IPS DF 6.9 (cell line): Measurements from ENCODE around the gene LCN6.
A peak's percentile ranks its signal among the peaks of the same experiment; 100 is the strongest.
"Not testable (repeated sequence)": the region's sequence is repeated elsewhere in the genome, so short reads cannot be mapped to it uniquely, and the experiment has no call there.

Source experiments
- DNase-seq: peaks from one replicate; pipeline ENCODE4 v3.0.0-alpha.2; 2013; ENCODE audit warnings: low read depth, low spot score
- H3K27ac ChIP-seq: one replicate; pipeline ENCODE4 v1.5.1; 2013; ENCODE audit warnings: low read length, control low read depth
- H3K27me3 ChIP-seq: 2 replicates; pipeline ENCODE4 v1.6.1; 2013; ENCODE audit warnings: mild to moderate bottlenecking, low read length; ENCODE audit not compliant: control insufficient read depth, insufficient read depth
- H3K36me3 ChIP-seq: 2 replicates; pipeline ENCODE4 v1.6.1; 2013; ENCODE audit warnings: low read length; ENCODE audit not compliant: control insufficient read depth, insufficient read depth
- H3K4me1 ChIP-seq: 2 replicates; pipeline ENCODE4 v1.6.1; 2013; ENCODE audit warnings: low read length; ENCODE audit not compliant: control insufficient read depth, insufficient read depth
- H3K4me3 ChIP-seq: 2 replicates; pipeline ENCODE4 v1.5.1; 2013; ENCODE audit warnings: mild to moderate bottlenecking, low read length
- H3K9me3 ChIP-seq: 2 replicates; pipeline ENCODE4 v1.6.1; 2013; ENCODE audit warnings: low read length, inconsistent platforms; ENCODE audit not compliant: control insufficient read depth, insufficient read depth
- WGBS: extraction: QIAGEN DNeasy Blood & Tissue Kit; methylation state at CpG from one replicate; pipeline ENCODE4 v1.1.7; 2013; ENCODE audit warnings: mixed read lengths, missing lambda C conversion rate; ENCODE audit not compliant: insufficient read length, insufficient coverage; 5-methylcytosine and 5-hydroxymethylcytosine counted together

Gene LCN6

DNA sequence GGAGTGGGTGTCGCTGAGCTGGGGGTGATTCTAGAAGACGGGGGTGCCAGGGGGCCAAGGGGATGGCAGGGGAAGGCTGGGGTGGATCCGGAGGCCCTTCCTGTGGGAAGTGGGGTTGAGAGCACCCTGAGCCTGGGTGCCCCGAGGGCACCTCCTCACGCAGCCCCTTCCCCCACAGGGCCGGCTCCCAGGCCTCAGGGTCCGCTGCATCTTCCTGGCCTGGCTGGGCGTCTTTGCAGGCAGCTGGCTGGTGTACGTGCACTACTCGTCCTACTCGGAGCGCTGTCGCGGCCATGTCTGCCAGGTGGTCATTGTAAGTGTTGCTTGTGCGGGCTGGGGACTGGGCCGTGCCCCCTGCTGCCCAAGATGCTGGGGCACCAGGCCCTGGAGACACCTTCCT is 30.9 kb downstream of the LCN6 start:
- no peak overlapping the region for H3K4me3 ChIP-seq
- no peaks in the 10 kb centered on the region for H3K9me3 ChIP-seq
- no peak for DNase-seq
- H3K27ac ChIP-seq = no peak overlapping the region
- peaks cover 6% of the 10 kb centered on the region; the same call in 1 of the 2 replicates for H3K36me3 ChIP-seq
- WGBS = no CpG with 5 or more reads among the region's 16 CpGs
- H3K27me3 ChIP-seq = no peaks in the 10 kb centered on the region
- peaks cover 6% of the 10 kb centered on the region for H3K4me1 ChIP-seq

DNA sequence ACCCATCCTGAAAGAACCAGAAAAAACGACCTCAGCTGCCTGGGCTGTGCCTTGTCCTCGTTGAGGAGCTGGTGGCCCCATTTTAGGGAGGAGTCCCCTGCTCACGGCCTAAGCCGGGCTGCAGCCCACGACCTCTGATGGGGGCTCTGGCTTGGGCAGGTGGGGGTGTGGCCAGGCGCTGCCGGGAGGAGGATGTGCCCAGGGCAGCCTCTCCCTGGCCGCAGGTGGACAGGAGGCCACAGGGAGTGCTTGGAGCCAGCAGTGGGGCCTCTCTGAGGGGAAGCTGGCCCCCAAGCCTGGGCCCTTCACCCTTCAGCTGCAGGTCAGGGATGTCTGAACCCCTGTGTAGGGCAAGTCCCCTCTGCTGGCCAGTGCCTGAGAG is 33.4 kb downstream of the LCN6 start:
- Histone ChIP-seq H3K9me3 (no peaks in the 10 kb centered on the region), H3K4me3 (no peak overlapping the region), H3K4me1 (peaks cover 6% of the 10 kb centered on the region), H3K36me3 (peaks cover 3% of the 10 kb centered on the region; the same call in 1 of the 2 replicates), H3K27me3 (no peaks in the 10 kb centered on the region), H3K27ac (no peak overlapping the region)
- no peak for DNase-seq
- no CpG with 5 or more reads among the region's 8 CpGs for WGBS

- Histone ChIP-seq H3K36me3 (peaks cover 3% of the 10 kb centered on the region; the same call in 1 of the 2 replicates), H3K4me3 (no peak overlapping the region), H3K9me3 (no peaks in the 10 kb centered on the region), H3K4me1 (peaks cover 6% of the 10 kb centered on the region), H3K27me3 (no peaks in the 10 kb centered on the region), H3K27ac (no peak overlapping the region)
- no CpG with 5 or more reads among the region's 17 CpGs for WGBS
- no peak for DNase-seq
These were observed 34.0 kb downstream of the LCN6 start for GRCh38 chr9:136714096-136714892.

GRCh38 chr9:136713550-136713949 is 34.8 kb downstream of the LCN6 start:
- Histone ChIP-seq H3K4me1 (peaks cover 6% of the 10 kb centered on the region), H3K36me3 (peaks cover 3% of the 10 kb centered on the region; the same call in 1 of the 2 replicates), H3K27ac (no peak overlapping the region), H3K4me3 (no peak overlapping the region; the same call in 1 of the 2 replicates), H3K27me3 (no peaks in the 10 kb centered on the region), H3K9me3 (no peaks in the 10 kb centered on the region)
- DNase-seq = no peak
- no CpG with 5 or more reads among the region's 8 CpGs for WGBS

DNA sequence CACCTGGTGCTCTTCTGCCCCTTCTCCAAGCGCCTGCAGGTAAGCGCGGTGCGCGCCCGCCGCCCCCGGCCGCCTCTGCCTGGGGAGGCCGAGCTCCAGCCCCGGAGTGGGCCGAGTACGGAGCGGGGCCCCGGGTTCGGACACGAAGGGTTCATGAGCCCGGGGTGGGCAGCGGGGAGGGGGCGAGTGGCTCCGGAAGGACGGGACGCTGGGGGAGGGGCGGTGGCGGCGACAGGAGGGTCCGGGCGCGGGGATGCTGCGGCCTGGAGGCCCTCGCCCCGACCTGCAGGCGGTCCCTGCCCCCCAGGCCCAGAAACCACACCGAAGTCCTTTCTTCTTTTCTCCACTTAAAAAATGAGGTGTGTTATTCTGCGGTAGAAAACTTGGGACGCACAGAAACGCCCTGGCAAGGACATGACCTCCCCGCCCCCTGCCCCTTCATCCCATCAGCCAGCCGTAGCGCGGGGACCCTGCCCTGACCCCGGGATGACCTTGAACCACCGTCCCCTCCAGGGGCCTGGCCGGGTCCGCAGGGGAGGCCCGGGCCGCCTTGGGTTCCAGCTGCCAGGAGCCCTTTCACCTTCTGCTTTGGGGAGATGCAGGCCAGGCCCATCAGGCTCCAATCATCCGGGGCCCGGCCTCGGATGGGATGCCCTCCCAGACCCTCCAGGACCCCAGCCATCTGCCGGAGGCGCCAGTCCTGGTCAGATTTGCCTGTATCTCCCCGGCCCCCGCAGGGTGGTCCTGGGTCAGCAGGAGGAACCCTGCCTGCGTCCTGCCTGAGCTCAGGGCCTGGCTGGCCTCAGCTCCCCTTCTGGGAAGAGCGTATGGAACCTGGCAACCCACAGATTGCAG is 35.4 kb downstream of the LCN6 start:
- WGBS = no CpG with 5 or more reads among the region's 56 CpGs
- Histone ChIP-seq H3K27ac (no peak overlapping the region), H3K4me1 (peaks cover 6% of the 10 kb centered on the region), H3K27me3 (no peaks in the 10 kb centered on the region), H3K36me3 (peaks cover 3% of the 10 kb centered on the region; the same call in 1 of the 2 replicates), H3K4me3 (peak overlapping the region; percentile 93), H3K9me3 (no peaks in the 10 kb centered on the region)
- DNase-seq = no peak

GRCh38 chr9:136711751-136712689 is 36.3 kb downstream of the LCN6 start, which contains the start of gene DIPK1B:
Gene DIPK1B, plus strand, starts transcription at chr9:136712572. Its CDS starts 94 bp downstream, at chr9:136712666.
- no peak for DNase-seq
- no CpG with 5 or more reads among the region's 119 CpGs for WGBS
- no peaks in the 10 kb centered on the region for H3K9me3 ChIP-seq
- H3K4me3 ChIP-seq = peak within 1 kb of the TSS; percentile 96
- H3K27ac ChIP-seq = no peak within 1 kb of the TSS
- no peaks in the 10 kb centered on the region for H3K27me3 ChIP-seq
- H3K36me3 ChIP-seq = peaks cover 3% of the 10 kb centered on the region; the same call in 1 of the 2 replicates
- H3K4me1 ChIP-seq = peaks cover 6% of the 10 kb centered on the region

- not testable (repeated sequence) for H3K36me3 ChIP-seq, H3K27me3 ChIP-seq, DNase-seq, H3K9me3 ChIP-seq, H3K4me1 ChIP-seq, H3K27ac ChIP-seq, H3K4me3 ChIP-seq
- WGBS = no CpG with 5 or more reads among the region's 4 CpGs
These were observed 37.1 kb downstream of the LCN6 start for GRCh38 chr9:136711219-136711648.

- Histone ChIP-seq H3K27ac (no peak overlapping the region), H3K9me3 (no peaks in the 10 kb centered on the region), H3K4me3 (no peak overlapping the region), H3K4me1 (peaks cover 6% of the 10 kb centered on the region), H3K36me3 (peaks cover 3% of the 10 kb centered on the region; the same call in 1 of the 2 replicates), H3K27me3 (no peaks in the 10 kb centered on the region)
- DNase-seq = no peak
- WGBS = no CpG with 5 or more reads among the region's 7 CpGs
These were observed 37.8 kb downstream of the LCN6 start for GRCh38 chr9:136710543-136710942.

DNA sequence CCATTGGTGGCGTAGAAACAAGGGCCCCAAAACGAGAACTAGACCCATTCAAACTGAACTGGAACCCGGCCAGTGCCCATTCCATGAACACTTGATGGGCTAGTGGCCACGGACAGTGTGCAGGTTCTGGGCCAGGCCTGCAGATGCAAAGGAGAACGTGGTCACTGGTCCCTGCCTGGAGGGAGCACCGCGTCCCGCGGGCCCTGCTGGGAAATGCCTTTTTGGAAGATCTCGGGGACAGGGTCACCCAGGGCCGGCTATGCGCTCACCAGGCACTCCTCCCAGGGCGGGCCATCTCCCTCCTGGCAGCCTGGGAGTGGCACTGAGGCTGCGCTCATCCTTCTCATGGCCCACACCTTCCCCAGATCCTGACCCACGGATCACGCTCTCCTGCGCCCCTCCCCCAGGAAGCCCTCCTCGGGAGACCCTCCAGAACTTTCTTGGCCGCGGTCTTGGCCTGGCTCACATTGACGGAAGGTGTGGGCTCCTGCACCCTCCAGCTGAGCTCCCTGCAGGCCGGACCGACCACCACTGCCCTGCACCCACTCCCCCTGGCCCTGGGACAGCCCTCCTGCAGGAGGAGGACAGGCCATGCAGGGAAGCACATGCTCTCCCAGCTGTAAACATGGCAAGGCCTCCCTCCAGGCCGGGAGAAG is 38.7 kb downstream of the LCN6 start:
- H3K4me3 ChIP-seq = no peak overlapping the region
- H3K27me3 ChIP-seq = no peaks in the 10 kb centered on the region
- peaks cover 3% of the 10 kb centered on the region; the same call in 1 of the 2 replicates for H3K36me3 ChIP-seq
- no peak overlapping the region for H3K27ac ChIP-seq
- DNase-seq = no peak
- no peaks in the 10 kb centered on the region for H3K9me3 ChIP-seq
- peaks cover 6% of the 10 kb centered on the region for H3K4me1 ChIP-seq
- no CpG with 5 or more reads among the region's 24 CpGs for WGBS
